Kidney (tissue), 14 donors: Measurements from ENCODE around the gene KANTR. TPM values are rescaled to one million over a fixed set of nuclear protein-coding genes. Genes with fewer than 3 reads are reported as not detected.
A peak's percentile ranks its signal among the peaks of the same experiment; 100 is the strongest.

Source experiments
- DNase-seq, 5 donors: peaks; one replicate each; pipeline ENCODE4 v3.0.0-alpha.2; 2013 to 2020
- FAIRE-seq: peaks from 2 replicates; lab custom pipeline; 2012; peaks lifted over from hg19 to GRCh38; lab: Jason Lieb, UNC
- H3K27ac ChIP-seq, 2 donors: one replicate each; pipeline ENCODE4 v1.7.0; 2013; ENCODE audit warnings: low read depth in 2 of 2, low read length in 2 of 2, inconsistent platforms in 1 of 2
- H3K27me3 ChIP-seq: one replicate; pipeline ENCODE4 v1.7.1; 2013; ENCODE audit warnings: low read length, inconsistent platforms; ENCODE audit not compliant: control insufficient read depth, insufficient read depth
- H3K36me3 ChIP-seq, 3 donors: one replicate each; pipeline versions ENCODE4 v1.7.0 to v1.7.1; 2013; ENCODE audit warnings: low read length in 3 of 3, control low read depth in 1 of 3, inconsistent platforms in 1 of 3; ENCODE audit not compliant: insufficient read depth in 3 of 3, control insufficient read depth in 2 of 3
- H3K4me1 ChIP-seq, 3 donors: one replicate each; pipeline versions ENCODE4 v1.7.0 to v1.7.1; 2013; ENCODE audit warnings: low read length in 3 of 3, inconsistent platforms in 1 of 3, low read depth in 1 of 3; ENCODE audit not compliant: control insufficient read depth in 2 of 3, insufficient read depth in 2 of 3
- H3K4me3 ChIP-seq, 3 donors: one replicate each; pipeline versions ENCODE4 v1.7.0 to v1.8.1; 2013; ENCODE audit warnings: low read length in 3 of 3, control low read depth in 1 of 3, inconsistent platforms in 1 of 3
- H3K9ac ChIP-seq, 3 donors: one replicate each; pipeline versions ENCODE4 v1.7.0 to v1.7.1; 2013; ENCODE audit warnings: low read length in 3 of 3, control low read depth in 1 of 3, inconsistent platforms in 1 of 3
- H3K9me3 ChIP-seq, 3 donors: one replicate each; pipeline versions ENCODE4 v1.7.0 to v1.7.1; 2013; ENCODE audit warnings: low read length in 3 of 3, control low read depth in 1 of 3, inconsistent platforms in 1 of 3; ENCODE audit not compliant: control insufficient read depth in 2 of 3, insufficient read depth in 1 of 3
- CTCF ChIP-seq: IDR thresholded peaks from 3 replicates; pipeline ENCODE4 v1.5.1; 2012; ENCODE audit warnings: mild to moderate bottlenecking, moderate library complexity, borderline replicate concordance; ENCODE audit not compliant: insufficient read depth; ENCODE audit errors: extremely low read depth
- intact Hi-C: fragments of 100-400 bp; cut with DNase I; formaldehyde crosslinking; loops from one replicate; pipeline ENCODE4 v1.11.1; 2022
- polyA plus RNA-seq: library from polyadenylated mRNA; stranded (reverse); fragments of 350-450 nt; fragmentation: Illumina TruSeq; extraction: RNeasy Lipid Tissue Mini Kit (QIAGEN cat#74804); gene quantifications from one replicate; pipeline ENCODE4 v1.2.3, GENCODE V29; 2014; ENCODE audit warnings: low read depth, low replicate concordance; ENCODE audit not compliant: insufficient read depth
- total RNA-seq: library from RNA; stranded (reverse); fragmentation: NEBNext Ultra II Directional; extraction: Animal tissue kit (Norgen Biotek cat#: 25700); gene quantifications from one replicate; pipeline ENCODE4 v1.2.1, GENCODE V29; 2021
- donor health status: control.
- donor health status: control.
- donor health status: control.
- donor health status: control.
- donor health status: control.
- donor health status: DM: yes; HTN: yes; CAD: no.
- donor health status: Normal renal cell carcinoma (clear cell type).

Gene KANTR
- total and polyA plus RNA-seq, 2 donors from 2014 or later, result 3.7 to 11.5 TPM

GRCh38 chrX:53089925-53090324 lies 4.0 kb upstream of the KANTR start:
- H3K27me3 ChIP-seq, result peaks cover 4% of the 10 kb centered on the region
- intact Hi-C loops, result no loop called here
- TF ChIP-seq CTCF, result no peak
- H3K27ac ChIP-seq, result no peak overlapping the region
- FAIRE-seq, result no peak
- DNase-seq, result peak in 2 of 5 donors; percentile 49 to 62
- H3K4me3 ChIP-seq, result no peak overlapping the region
- peaks cover 0 to 6% (median 3%) of the 10 kb centered on the region in 3 donors for H3K4me1 ChIP-seq
- peaks cover 0 to 8% (median 4%) of the 10 kb centered on the region in 3 donors for H3K36me3 ChIP-seq
- no peak overlapping the region for H3K9ac ChIP-seq
- no peaks in the 10 kb centered on the region for H3K9me3 ChIP-seq

GRCh38 chrX:53091354-53091753 lies 2.6 kb upstream of the KANTR start:
- peaks cover 4% of the 10 kb centered on the region for H3K27me3 ChIP-seq
- no peak overlapping the region for H3K4me3 ChIP-seq
- intact Hi-C loops, result no loop called here
- peaks cover 0 to 5% (median 3%) of the 10 kb centered on the region in 3 donors for H3K4me1 ChIP-seq
- H3K9ac ChIP-seq, result no peak overlapping the region
- no peak for TF ChIP-seq CTCF
- no peak overlapping the region for H3K27ac ChIP-seq
- H3K9me3 ChIP-seq, result no peaks in the 10 kb centered on the region
- DNase-seq (no peak), FAIRE-seq (no peak)
- no peaks in the 10 kb centered on the region for H3K36me3 ChIP-seq

- no peak for FAIRE-seq
- TF ChIP-seq CTCF, result peak; percentile 63
- intact Hi-C loops, result no loop called here
Measured at GRCh38 chrX:53093177-53093655, 726 bp upstream of the KANTR start.

GRCh38 chrX:53094582-53094905 lies 602 bp downstream of the KANTR start:
- Histone ChIP-seq H3K36me3 (no peaks in the 10 kb centered on the region), H3K4me1 (peaks cover 0 to 5% (median 3%) of the 10 kb centered on the region in 3 donors), H3K9me3 (no peaks in the 10 kb centered on the region), H3K4me3 (peak overlapping the region; percentile 78 to 87 (median 82)), H3K27me3 (peaks cover 4% of the 10 kb centered on the region), H3K9ac (peak overlapping the region in 2 of 3 donors; percentile 55 to 69), H3K27ac (peak overlapping the region; percentile 76 to 88)
- DNase-seq (no peak), FAIRE-seq (no peak)
- intact Hi-C loops, result no loop called here
- TF ChIP-seq CTCF, result no peak

More at GRCh38 chrX:53093177-53093655, 726 bp upstream of the KANTR start:
- peaks cover 4% of the 10 kb centered on the region for H3K27me3 ChIP-seq
- H3K36me3 ChIP-seq, result no peaks in the 10 kb centered on the region
- H3K4me1 ChIP-seq, result peaks cover 0 to 5% (median 3%) of the 10 kb centered on the region in 3 donors
- H3K9ac ChIP-seq, result peak overlapping the region in 2 of 3 donors; percentile 57 to 80
- H3K9me3 ChIP-seq, result no peaks in the 10 kb centered on the region
- peak overlapping the region; percentile 88 to 90 for H3K27ac ChIP-seq
- peak; percentile 74 to 92 (median 81) for DNase-seq
- peak overlapping the region; percentile 65 to 82 (median 74) for H3K4me3 ChIP-seq
